Muscle of back (tissue), 11 donors: ENCODE measurements around the gene C4orf36. TPM values are rescaled to one million over a fixed set of nuclear protein-coding genes. Genes with fewer than 3 reads are reported as not detected.
A peak's percentile ranks its signal among the peaks of the same experiment; 100 is the strongest.

Experiments used
- DNase-seq, 3 donors: peaks; one replicate each; pipeline versions ENCODE4 v3.0.0 to v3.0.0-alpha.2; 2013
- polyA plus RNA-seq, 10 donors: library from polyadenylated mRNA; unstranded; fragments of 120-200 nt; gene quantifications; one replicate each; pipeline ENCODE4 v1.2.1, GENCODE V29; 2013; ENCODE audit not compliant: insufficient read length in 10 of 10

Gene C4orf36
- polyA plus RNA-seq, 10 donors = 0.35 to 1.0 (median 0.43) TPM; not detected in 3

DNA sequence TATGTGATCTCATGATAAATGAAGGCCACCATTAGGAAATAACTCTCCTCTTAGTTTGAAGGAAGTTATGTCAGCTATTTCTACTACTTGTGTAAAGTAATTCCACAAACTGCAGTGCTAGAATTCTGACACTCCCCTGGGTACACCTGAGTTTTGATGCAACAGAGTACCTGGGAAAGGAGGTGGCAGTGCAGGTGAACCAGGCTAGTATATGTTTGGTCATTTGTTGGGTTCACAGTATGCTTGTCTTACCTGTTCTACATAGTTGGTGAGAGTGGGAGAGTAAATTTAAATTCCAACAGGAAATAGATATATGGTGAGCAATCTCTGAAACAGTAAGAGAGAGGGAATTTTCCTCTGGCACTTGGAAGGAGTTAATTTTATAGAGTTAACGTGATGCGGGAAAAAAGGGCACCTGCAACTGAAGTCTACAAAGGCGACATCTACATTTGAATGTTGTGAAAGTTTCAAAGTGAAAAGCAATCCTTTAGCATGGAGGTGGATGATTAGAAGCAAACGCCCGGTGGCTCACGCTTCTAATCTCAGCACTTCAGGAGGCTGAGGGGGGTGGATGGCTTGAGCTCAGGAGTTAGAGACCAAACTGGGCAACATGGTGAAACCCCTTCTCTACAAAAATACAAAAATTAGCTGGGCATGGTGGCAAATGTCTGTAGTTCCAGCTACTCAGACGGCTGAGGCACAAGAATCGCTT is 34.7 kb downstream of the C4orf36 start:
- no peak for DNase-seq

DNA sequence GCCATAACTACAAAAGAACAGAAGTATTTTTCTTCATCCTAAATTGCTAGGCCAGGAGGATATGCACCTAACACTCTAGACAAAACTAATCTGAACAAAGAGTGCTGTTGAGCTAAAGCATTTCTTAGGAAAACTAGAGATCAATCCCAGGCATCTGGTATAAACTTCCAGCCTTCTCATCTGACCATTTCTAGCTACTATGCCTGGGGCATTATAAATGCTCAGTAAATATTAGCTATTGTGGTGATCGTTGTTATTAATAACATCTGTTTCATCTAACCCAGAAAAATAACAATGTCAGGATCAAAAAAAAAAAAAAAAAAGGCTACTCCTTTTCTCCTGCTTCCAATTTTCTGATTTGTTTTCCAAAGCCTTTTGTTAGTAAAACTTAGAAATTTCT is 35.3 kb downstream of the C4orf36 start:
- no peak for DNase-seq

GRCh38 chr4:86855572-86855971 is 36.6 kb downstream of the C4orf36 start:
- DNase-seq = peak in 1 of 3 donors; percentile 24

DNA sequence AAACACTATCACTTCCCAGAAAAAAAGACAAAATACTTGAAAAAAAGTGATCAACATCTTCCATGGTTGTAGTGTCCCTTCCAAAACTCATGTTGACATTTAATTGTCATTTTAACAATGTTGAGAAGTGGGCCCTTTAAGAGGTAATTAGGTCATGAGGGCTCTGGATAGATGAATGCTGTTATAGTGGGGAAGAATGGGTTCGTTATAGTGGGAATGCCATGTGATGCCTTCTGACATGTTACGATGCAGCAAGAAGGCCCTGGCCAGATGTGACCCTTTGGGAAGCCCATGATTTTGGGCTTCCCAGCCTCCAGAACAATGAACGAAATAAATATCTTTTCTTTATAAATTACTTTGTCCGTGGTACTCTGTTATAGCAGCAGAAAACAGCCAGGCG is 39.0 kb downstream of the C4orf36 start:
- DNase-seq = no peak

GRCh38 chr4:86848732-86849619 is 43.2 kb downstream of the C4orf36 start, which contains the start of gene SLC10A6:
SLC10A6 (minus strand) TSS chr4:86849384; CDS start chr4:86849115, 269 bp downstream.
- DNase-seq = peak in 2 of 3 donors; percentile 51 to 63

DNA sequence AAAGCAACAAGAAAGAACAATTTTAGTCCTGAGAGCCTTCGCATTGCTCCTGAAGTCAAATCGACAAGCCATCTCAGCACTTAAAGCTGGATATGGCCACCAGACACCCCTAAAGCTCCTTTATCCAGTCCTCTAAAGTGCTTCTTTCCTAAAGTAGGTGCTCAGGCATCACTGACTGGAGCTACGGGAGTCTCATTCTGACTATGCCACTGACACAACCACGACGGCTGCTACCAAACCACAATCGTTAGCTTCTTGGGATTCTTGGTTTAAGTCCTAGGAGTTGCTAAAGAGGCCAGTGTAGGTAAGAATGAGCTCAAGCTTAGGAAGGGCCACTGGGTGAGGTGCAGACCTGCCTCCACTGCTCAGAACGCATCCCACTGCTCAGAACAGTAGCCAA is 44.1 kb downstream of the C4orf36 start:
- no peak for DNase-seq

DNA sequence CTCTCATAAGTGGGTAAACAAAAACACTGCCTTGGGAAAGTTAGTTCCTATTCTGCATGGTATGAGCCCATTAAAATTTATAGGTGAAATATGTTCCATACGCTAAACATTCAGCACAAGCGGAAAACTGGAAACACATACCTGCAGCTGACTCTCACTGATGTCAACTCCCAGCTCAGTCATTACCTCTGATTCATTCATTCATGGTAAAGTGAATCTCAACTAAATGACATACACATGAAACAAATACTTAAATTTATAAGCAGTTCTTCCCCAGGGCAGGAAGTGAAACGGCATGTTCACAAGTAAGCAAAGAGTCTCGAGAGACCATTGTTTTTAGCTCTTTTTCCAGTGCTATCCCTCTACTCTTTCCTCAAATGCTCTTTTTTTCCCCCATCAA is 44.7 kb downstream of the C4orf36 start:
- DNase-seq = peak in 2 of 3 donors; percentile 34 to 56

DNA sequence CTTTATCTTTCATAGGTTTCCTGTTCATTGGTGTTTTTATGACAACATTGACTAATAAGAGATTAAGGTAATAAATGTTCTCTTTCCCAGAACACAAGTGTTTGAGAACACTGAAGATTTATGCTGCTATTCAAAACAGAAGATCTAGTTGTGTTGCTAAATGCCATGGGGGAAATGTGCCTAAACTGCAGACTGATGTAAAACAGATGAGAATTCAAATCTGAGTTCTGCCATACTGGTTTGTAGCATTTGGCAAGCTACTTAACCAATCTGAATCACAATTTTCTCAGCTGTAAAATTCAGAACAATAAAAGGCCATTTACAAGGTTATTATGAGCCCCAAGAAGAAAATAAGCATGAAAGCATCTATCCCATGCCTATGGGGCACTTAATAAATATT is 45.3 kb downstream of the C4orf36 start:
- no peak for DNase-seq

DNA sequence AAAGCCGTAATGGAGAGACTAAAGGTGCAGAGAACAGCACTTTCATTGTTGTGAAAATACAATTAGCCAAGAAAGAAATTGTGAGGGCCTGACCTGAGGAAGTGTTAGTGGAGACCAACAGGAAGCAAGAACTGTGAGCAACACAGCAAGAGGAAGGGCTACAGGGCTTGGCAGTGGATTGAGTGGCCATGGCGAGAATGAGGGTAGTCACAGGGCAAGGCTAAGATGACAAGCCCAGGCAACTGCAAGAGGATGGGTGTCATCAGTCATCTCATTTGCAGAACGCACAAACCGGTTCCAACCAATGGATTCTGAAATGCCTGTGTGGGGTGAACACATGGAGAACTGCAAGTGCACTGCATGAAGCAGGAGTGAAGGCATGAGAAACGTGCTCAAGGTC is 46.6 kb downstream of the C4orf36 start:
- no peak for DNase-seq

DNA sequence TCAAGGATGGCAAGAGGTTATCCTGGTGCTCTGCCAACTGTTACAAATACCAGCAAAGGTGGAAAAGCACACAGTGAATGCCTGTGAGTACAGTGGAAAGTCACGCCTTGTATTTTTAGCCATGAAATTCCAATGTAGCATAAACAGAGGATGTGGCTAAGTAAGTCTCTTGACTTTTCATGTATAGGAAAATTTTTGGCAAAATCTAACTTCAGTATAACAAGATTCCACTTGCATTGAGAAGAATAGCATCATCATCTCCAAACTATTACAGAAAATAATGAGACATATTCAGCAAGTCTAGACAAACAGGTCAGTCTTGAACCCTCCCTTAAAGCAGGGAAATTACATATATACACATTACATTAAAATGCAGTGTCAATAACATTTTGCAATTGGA is 50.9 kb downstream of the C4orf36 start:
- DNase-seq = no peak

DNA sequence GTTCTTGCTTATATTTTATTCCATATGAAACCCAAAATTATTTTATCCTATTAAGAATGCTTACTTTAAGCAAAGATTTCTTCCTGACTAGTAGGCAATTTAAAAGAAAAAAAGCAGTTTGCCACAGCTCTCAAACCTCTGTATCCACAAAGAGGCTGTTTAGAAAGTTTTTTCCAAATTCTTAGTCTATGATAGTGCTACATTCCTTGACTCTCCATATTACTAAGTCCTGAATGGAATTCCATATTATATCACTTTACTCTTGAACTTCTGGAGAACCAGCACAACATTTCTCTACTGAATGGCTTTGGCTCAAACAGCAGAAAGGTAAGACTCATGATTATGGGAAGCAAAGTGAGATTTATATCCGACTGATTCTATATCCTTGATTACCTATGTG is 51.4 kb downstream of the C4orf36 start:
- no peak for DNase-seq

- no peak for DNase-seq
Observed at GRCh38 chr4:86837691-86838503, 54.3 kb downstream of the C4orf36 start.

DNA sequence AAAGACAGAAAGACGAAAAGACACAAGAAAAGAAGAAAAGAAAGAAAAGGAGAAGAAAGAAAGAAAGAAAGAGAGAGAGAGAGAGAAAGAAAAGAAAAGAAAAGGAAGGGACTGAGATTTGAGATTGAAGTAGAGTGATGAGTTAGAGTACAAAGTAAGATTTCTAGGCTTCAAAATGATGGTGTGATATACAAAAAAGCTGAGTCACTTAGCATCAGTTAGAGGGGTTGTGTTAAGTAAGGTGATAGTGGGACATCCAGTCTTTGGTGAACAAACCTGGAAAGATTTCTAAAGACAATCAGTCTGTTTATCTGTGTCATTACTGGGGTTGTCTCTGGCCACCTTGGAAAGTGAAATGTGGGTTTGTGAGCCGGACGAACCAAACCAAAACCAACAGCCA is 56.5 kb downstream of the C4orf36 start:
- DNase-seq = no peak

DNA sequence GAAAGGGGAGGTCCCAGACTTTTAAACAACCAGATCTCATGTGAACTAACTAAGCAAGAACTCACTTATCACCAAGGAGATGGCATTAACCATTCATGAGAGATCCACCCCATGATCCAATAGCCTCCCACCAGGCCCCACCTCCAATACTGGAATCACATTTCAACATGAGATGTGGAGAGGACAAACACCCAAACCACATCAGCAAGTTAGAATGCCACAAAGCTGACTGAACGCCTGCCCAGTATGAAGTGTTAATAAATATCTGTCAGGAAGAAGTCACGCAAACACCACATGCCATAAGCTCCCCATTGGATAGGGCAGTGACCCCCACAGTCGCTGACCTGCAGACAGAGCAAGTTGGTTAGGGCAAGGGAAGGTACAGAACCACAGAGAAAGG is 57.3 kb downstream of the C4orf36 start:
- peak in 1 of 3 donors; percentile 23 for DNase-seq

GRCh38 chr4:86833615-86834014 is 58.6 kb downstream of the C4orf36 start:
- DNase-seq = no peak

- peak in 2 of 3 donors; percentile 20 to 62 for DNase-seq
Observed at GRCh38 chr4:86831262-86832130, 60.7 kb downstream of the C4orf36 start.

Other genes with a start within 250 kb of the C4orf36 start
- under 1 TPM in 7 of 10 donors, not detected in 3; 0.11 to 0.33 (median 0.19) TPM for gene SLC10A6, start 43.0 kb downstream of the C4orf36 start, polyA plus RNA-seq
- 10 to 100 TPM; 15.5 to 31.3 (median 22.0) TPM for gene AFF1, start 42.6 kb upstream of the C4orf36 start, polyA plus RNA-seq